Measurements from ENCODE around the gene ALG2. TPM values are rescaled to one million over a fixed set of nuclear protein-coding genes. Genes with fewer than 3 reads are reported as not detected.
"Not testable (repeated sequence)": the region's sequence is repeated elsewhere in the genome, so short reads cannot be mapped to it uniquely, and the experiment has no call there.

ALG2 gene
- total RNA-seq, 8 experiments from 2014 or later, result 16.7 to 62.2 (median 27.8) TPM

GRCh38 chr9:99197987-99198386, 23.8 kb downstream of the ALG2 start:
- 20 to 48% (median 45%) methylated on average over 2 to 7 of the region's 9 CpGs; no CpG with 5 or more reads in 5 of the 10 experiments for WGBS, 10 experiments
- in situ Hi-C loops (cut with MboI; ENCODE audit: low pct_unique_long_range_greater_than_20kb in 2 of 9, low sequenced_read_pairs in 9 of 9, unreplicated experiment in 9 of 9), result loop anchor here in 3 of 9 experiments (25.0 kb wide), 3 partner anchors 614 to 1389 kb away; partner anchors contain the start of genes CAVIN4 (in 1 of the 3) and NR4A3 (in 1 of the 3)
- ATAC-seq (replicated peaks in 6 of 8), result peak; percentile 18 to 88 (median 54)
- peaks cover 3 to 4% of the 10 kb centered on the region in 2 donors for H3K4me1 ChIP-seq (replicated peaks in 1 of 2)
- H3K27ac ChIP-seq, result no peak overlapping the region
- H3K4me3 ChIP-seq, result no peak overlapping the region

- Histone ChIP-seq H3K4me1 (replicated peaks in 1 of 2) (peaks cover 3 to 4% of the 10 kb centered on the region in 2 donors), H3K27ac (no peak overlapping the region), H3K4me3 (no peak overlapping the region)
- in situ Hi-C loops (cut with MboI; ENCODE audit: low pct_unique_long_range_greater_than_20kb in 2 of 9, low sequenced_read_pairs in 9 of 9, unreplicated experiment in 9 of 9), result loop anchor here in 3 of 9 experiments (25.0 kb wide), 3 partner anchors 615 to 1390 kb away; partner anchors contain the start of genes CAVIN4 (in 1 of the 3) and NR4A3 (in 1 of the 3)
- ATAC-seq (replicated peaks in 6 of 8), result no peak
- WGBS, 10 experiments, result 81 to 100% (median 86%) methylated on average over 1 to 3 of the region's 3 CpGs; no CpG with 5 or more reads in 3 of the 10 experiments
These were observed 24.6 kb downstream of the ALG2 start for GRCh38 chr9:99197124-99197630.

GRCh38 chr9:99196484-99196883, 25.3 kb downstream of the ALG2 start:
- in situ Hi-C loops (cut with MboI; ENCODE audit: low pct_unique_long_range_greater_than_20kb in 2 of 9, low sequenced_read_pairs in 9 of 9, unreplicated experiment in 9 of 9), result loop anchor here in 3 of 9 experiments (25.0 kb wide), 3 partner anchors 616 to 1391 kb away; partner anchors contain the start of genes CAVIN4 (in 1 of the 3) and NR4A3 (in 1 of the 3)
- not testable (repeated sequence) for H3K4me3 ChIP-seq; H3K27ac ChIP-seq; H3K4me1 ChIP-seq (replicated peaks in 1 of 2); ATAC-seq (replicated peaks in 6 of 8)
- 21 to 100% (median 79%) methylated on average over 1 to 5 of the region's 5 CpGs for WGBS, 10 experiments

GRCh38 chr9:99193466-99193821, 28.3 kb downstream of the ALG2 start:
- in situ Hi-C loops (cut with MboI; ENCODE audit: low pct_unique_long_range_greater_than_20kb in 2 of 9, low sequenced_read_pairs in 9 of 9, unreplicated experiment in 9 of 9), result loop anchor here in 3 of 9 experiments (25.0 kb wide), 3 partner anchors 619 to 1394 kb away; partner anchors contain the start of genes CAVIN4 (in 1 of the 3) and NR4A3 (in 1 of the 3)
- Histone ChIP-seq H3K27ac (no peak overlapping the region), H3K4me1 (replicated peaks in 1 of 2) (peaks cover 0 to 9% of the 10 kb centered on the region in 2 donors), H3K4me3 (no peak overlapping the region)
- ATAC-seq (replicated peaks in 6 of 8), result no peak
- 33 to 100% (median 66%) methylated on average over 1 to 2 of the region's 2 CpGs; no CpG with 5 or more reads in 3 of the 10 experiments for WGBS, 10 experiments

GRCh38 chr9:99192786-99193465, 28.8 kb downstream of the ALG2 start:
- 40 to 86% (median 74%) methylated on average over 2 to 5 of the region's 5 CpGs; no CpG with 5 or more reads in 2 of the 10 experiments for WGBS, 10 experiments
- no peak overlapping the region for H3K4me3 ChIP-seq
- H3K4me1 ChIP-seq (replicated peaks in 1 of 2), result peaks cover 0 to 9% of the 10 kb centered on the region in 2 donors
- ATAC-seq (replicated peaks in 6 of 8), result peak in 2 of 8 experiments; percentile 23 to 36
- H3K27ac ChIP-seq, result no peak overlapping the region
- in situ Hi-C loops (cut with MboI; ENCODE audit: low pct_unique_long_range_greater_than_20kb in 2 of 9, low sequenced_read_pairs in 9 of 9, unreplicated experiment in 9 of 9), result loop anchor here in 3 of 9 experiments (25.0 kb wide), 3 partner anchors 619 to 1394 kb away; partner anchors contain the start of genes CAVIN4 (in 1 of the 3) and NR4A3 (in 1 of the 3)

GRCh38 chr9:99190597-99191283, 31.0 kb downstream of the ALG2 start:
- 33 to 100% (median 77%) methylated on average over 1 to 3 of the region's 3 CpGs; no CpG with 5 or more reads in 4 of the 10 experiments for WGBS, 10 experiments
- Histone ChIP-seq H3K27ac (no peak overlapping the region), H3K4me3 (no peak overlapping the region), H3K4me1 (replicated peaks in 1 of 2) (peaks cover 0 to 9% of the 10 kb centered on the region in 2 donors)
- no peak for ATAC-seq (replicated peaks in 6 of 8)
- in situ Hi-C loops (cut with MboI; ENCODE audit: low pct_unique_long_range_greater_than_20kb in 2 of 9, low sequenced_read_pairs in 9 of 9, unreplicated experiment in 9 of 9), result loop anchor here in 3 of 9 experiments (25.0 kb wide), 3 partner anchors 622 to 1397 kb away; partner anchors contain the start of genes CAVIN4 (in 1 of the 3) and NR4A3 (in 1 of the 3)

- peak in 5 of 8 experiments; percentile 24 to 68 (median 43) for ATAC-seq (replicated peaks in 6 of 8)
- 28 to 95% (median 71%) methylated on average over 1 to 8 of the region's 8 CpGs for WGBS, 10 experiments
- Histone ChIP-seq H3K4me3 (no peak overlapping the region), H3K27ac (no peak overlapping the region), H3K4me1 (replicated peaks in 1 of 2) (peaks cover 2 to 10% of the 10 kb centered on the region in 2 donors)
- in situ Hi-C loops (cut with MboI; ENCODE audit: low pct_unique_long_range_greater_than_20kb in 2 of 9, low sequenced_read_pairs in 9 of 9, unreplicated experiment in 9 of 9), result loop anchor here in 3 of 9 experiments (10.0 to 25.0 kb wide), 4 partner anchors 622 to 1397 kb away; partner anchors contain the start of genes CAVIN4 (in 1 of the 3) and NR4A3 (in 1 of the 3)
These were observed 31.7 kb downstream of the ALG2 start for GRCh38 chr9:99189887-99190596.

- ATAC-seq (replicated peaks in 6 of 8), result no peak
- Histone ChIP-seq H3K4me1 (replicated peaks in 1 of 2) (peaks cover 8 to 16% of the 10 kb centered on the region in 2 donors), H3K27ac (no peak overlapping the region), H3K4me3 (no peak overlapping the region)
- WGBS, 10 experiments, result 56 to 100% (median 80%) methylated on average over 1 to 2 of the region's 2 CpGs; no CpG with 5 or more reads in 7 of the 10 experiments
- in situ Hi-C loops (cut with MboI; ENCODE audit: low pct_unique_long_range_greater_than_20kb in 2 of 9, low sequenced_read_pairs in 9 of 9, unreplicated experiment in 9 of 9), result loop anchor here in 3 of 9 experiments (10.0 to 25.0 kb wide), 4 partner anchors 623 to 1398 kb away; partner anchors contain the start of genes CAVIN4 (in 1 of the 3) and NR4A3 (in 1 of the 3)
These were observed 32.6 kb downstream of the ALG2 start for GRCh38 chr9:99189186-99189585.

- peaks cover 20 to 27% of the 10 kb centered on the region in 2 donors for H3K4me1 ChIP-seq (replicated peaks in 1 of 2)
- no peak overlapping the region for H3K27ac ChIP-seq
- ATAC-seq (replicated peaks in 6 of 8), result no peak
- in situ Hi-C loops (cut with MboI; ENCODE audit: low pct_unique_long_range_greater_than_20kb in 2 of 9, low sequenced_read_pairs in 9 of 9, unreplicated experiment in 9 of 9), result loop anchor here in 3 of 9 experiments (10.0 to 25.0 kb wide), 4 partner anchors 625 to 1400 kb away; partner anchors contain the start of genes CAVIN4 (in 1 of the 3) and NR4A3 (in 1 of the 3)
- 57 to 100% (median 87%) methylated on average over 1 to 4 of the region's 4 CpGs; no CpG with 5 or more reads in 2 of the 10 experiments for WGBS, 10 experiments
- no peak overlapping the region for H3K4me3 ChIP-seq
These were observed 34.4 kb downstream of the ALG2 start for GRCh38 chr9:99187311-99187710.

- Histone ChIP-seq H3K4me3 (no peak overlapping the region), H3K27ac (no peak overlapping the region), H3K4me1 (replicated peaks in 1 of 2) (peaks cover 20 to 27% of the 10 kb centered on the region in 2 donors)
- WGBS, 10 experiments, result 57 to 96% (median 83%) methylated on average over 2 to 5 of the region's 5 CpGs; no CpG with 5 or more reads in 3 of the 10 experiments
- in situ Hi-C loops (cut with MboI; ENCODE audit: low pct_unique_long_range_greater_than_20kb in 2 of 9, low sequenced_read_pairs in 9 of 9, unreplicated experiment in 9 of 9), result loop anchor here in 3 of 9 experiments (10.0 to 25.0 kb wide), 4 partner anchors 626 to 1401 kb away; partner anchors contain the start of genes CAVIN4 (in 1 of the 3) and NR4A3 (in 1 of the 3)
- ATAC-seq (replicated peaks in 6 of 8), result no peak
These were observed 35.8 kb downstream of the ALG2 start for GRCh38 chr9:99185934-99186333.

- Histone ChIP-seq H3K4me1 (replicated peaks in 1 of 2) (peaks cover 20 to 27% of the 10 kb centered on the region in 2 donors), H3K4me3 (no peak overlapping the region), H3K27ac (peak overlapping the region in 1 of 2 donors; percentile 2)
- 52 to 100% (median 80%) methylated on average over 1 to 5 of the region's 5 CpGs; no CpG with 5 or more reads in 3 of the 10 experiments for WGBS, 10 experiments
- in situ Hi-C loops (cut with MboI; ENCODE audit: low pct_unique_long_range_greater_than_20kb in 2 of 9, low sequenced_read_pairs in 9 of 9, unreplicated experiment in 9 of 9), result loop anchor here in 3 of 9 experiments (10.0 to 25.0 kb wide), 4 partner anchors 627 to 1402 kb away; partner anchors contain the start of genes CAVIN4 (in 1 of the 3) and NR4A3 (in 1 of the 3)
- no peak for ATAC-seq (replicated peaks in 6 of 8)
These were observed 36.5 kb downstream of the ALG2 start for GRCh38 chr9:99185348-99185632.

Data from motor neuron (in vitro differentiated cells).